Vagina (tissue), 2 donors: ENCODE results near the gene PKD1L1. TPM values are rescaled to one million over a fixed set of nuclear protein-coding genes. Genes with fewer than 3 reads are reported as not detected.
A peak's percentile ranks its signal among the peaks of the same experiment; 100 is the strongest.

Source experiments
- DNase-seq, 2 donors: peaks; one replicate each; pipeline ENCODE4 v3.0.0-alpha.2; 2017; ENCODE audit errors: extremely low spot score in 2 of 2
- H3K27ac ChIP-seq: fragments of 200-600 bp; sonication (generic); one replicate; pipeline ENCODE4 v1.5.1; 2019
- H3K27me3 ChIP-seq: fragments of 200-600 bp; sonication (generic); one replicate; pipeline ENCODE4 v1.5.1; 2019
- H3K36me3 ChIP-seq, 2 donors: fragments of 200-600 bp; sonication (generic); one replicate each; pipeline ENCODE4 v1.5.1; 2017 to 2019
- H3K4me1 ChIP-seq: fragments of 200-600 bp; sonication (generic); one replicate; pipeline ENCODE4 v1.5.1; 2019
- H3K4me3 ChIP-seq, 2 donors: fragments of 200-600 bp; sonication (generic); 1 replicate in 1 of 2; 2 replicates in 1 of 2; pipeline ENCODE4 v1.5.1; 2016 to 2019
- H3K9me3 ChIP-seq: fragments of 200-600 bp; sonication (generic); one replicate; pipeline ENCODE4 v1.5.1; 2019
- CTCF ChIP-seq, 3 experiments: fragments of 450-650 bp in 2 of 3; fragments of 200-600 bp in 1 of 3; sonication (generic) in 1 of 3; IDR thresholded peaks; one replicate each; pipeline ENCODE4 v1.5.1; 2017 to 2019; ENCODE audit warnings: antibody characterized with exemption in 3 of 3, mild to moderate bottlenecking in 2 of 3, moderate library complexity in 2 of 3
- POLR2A ChIP-seq, 2 donors: fragments of 450-650 bp; IDR thresholded peaks; one replicate each; pipeline ENCODE4 v1.6.1; 2017; ENCODE audit warnings: antibody characterized with exemption in 2 of 2, mild to moderate bottlenecking in 2 of 2, moderate library complexity in 2 of 2
- POLR2AphosphoS5 ChIP-seq, 2 donors: sonication (generic); formaldehyde crosslinking; IDR thresholded peaks; one replicate each; pipeline ENCODE4 v1.9.0; 2017; ENCODE audit warnings: antibody characterized with exemption in 2 of 2, mild to moderate bottlenecking in 2 of 2, low read depth in 1 of 2; ENCODE audit not compliant: insufficient read depth in 1 of 2
- intact Hi-C: fragments of 100-400 bp; cut with DNase I; formaldehyde crosslinking; loops from one replicate; pipeline ENCODE4 v1.15.1; 2023
- total RNA-seq: library from RNA; depleted of rRNA; stranded (reverse); fragments of >200 nt; gene quantifications from one replicate; pipeline ENCODE4 v1.2.3, GENCODE V29; 2016

The PKD1L1 gene
- total RNA-seq, 1 donor from 2014 or later: 0.49 TPM

- Histone ChIP-seq H3K4me3 (no peak overlapping the region), H3K9me3 (no peaks in the 10 kb centered on the region), H3K27me3 (no peaks in the 10 kb centered on the region), H3K27ac (peak overlapping the region; percentile 82), H3K4me1 (peaks cover 40% of the 10 kb centered on the region), H3K36me3 (no peaks in the 10 kb centered on the region)
- no peak for DNase-seq
- intact Hi-C loops: loop anchor here (1.0 kb wide), 1 partner anchor 213 kb away; no protein-coding TSS in a partner anchor
- TF ChIP-seq POLR2AphosphoS5 (IDR thresholded peaks at IDR 0.05; ENCODE audit: insufficient read depth in 1 of 2, low read depth in 1 of 2): no peak
- TF ChIP-seq POLR2A (IDR thresholded peaks at IDR 0.05): no peak
- TF ChIP-seq CTCF (IDR thresholded peaks at IDR 0.05): no peak
Observed at GRCh38 chr7:47785923-47786556, 162.2 kb downstream of the PKD1L1 start.

DNA sequence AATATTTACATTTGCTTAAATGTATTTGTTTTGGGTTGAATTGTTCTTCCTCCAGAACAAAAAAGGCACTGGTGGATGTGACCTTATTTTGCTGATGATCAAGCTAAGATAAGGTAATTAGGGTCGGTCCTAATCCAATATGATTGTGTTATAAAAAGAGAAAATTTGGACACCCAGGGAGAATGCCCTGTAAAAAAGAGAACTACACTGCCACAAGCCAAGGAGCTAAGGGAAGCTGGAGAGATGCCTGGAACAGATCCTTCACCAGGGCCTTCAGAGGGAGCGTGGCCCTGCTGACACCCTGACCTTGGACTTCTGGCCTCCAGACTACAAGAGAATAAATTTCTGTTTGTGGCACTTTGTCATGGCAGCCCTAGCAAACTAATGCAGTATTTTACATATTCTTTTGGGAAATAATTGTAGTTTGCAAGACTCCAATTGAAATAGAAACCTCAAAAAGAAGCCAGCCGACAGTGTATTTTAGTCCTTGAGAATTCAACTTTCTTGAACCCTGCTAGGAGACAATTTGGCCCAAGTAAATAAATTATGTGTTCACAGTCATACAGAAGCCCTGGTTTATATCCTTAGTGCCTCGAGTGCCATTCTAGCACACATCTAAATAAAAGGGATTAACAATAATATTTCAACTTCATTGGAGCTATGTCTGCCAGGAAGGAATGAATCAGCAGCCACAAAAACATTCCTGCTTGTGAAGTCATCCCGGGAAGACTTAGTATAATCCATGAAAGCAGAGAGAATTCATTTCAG is 164.6 kb downstream of the PKD1L1 start:
- Histone ChIP-seq H3K4me1 (peaks cover 40% of the 10 kb centered on the region), H3K36me3 (no peaks in the 10 kb centered on the region), H3K27me3 (no peaks in the 10 kb centered on the region), H3K27ac (peak overlapping the region; percentile 82), H3K9me3 (no peaks in the 10 kb centered on the region), H3K4me3 (no peak overlapping the region)
- peak; percentile 53 to 95 for TF ChIP-seq POLR2AphosphoS5 (IDR thresholded peaks at IDR 0.05; ENCODE audit: insufficient read depth in 1 of 2, low read depth in 1 of 2)
- TF ChIP-seq CTCF (IDR thresholded peaks at IDR 0.05): no peak
- DNase-seq: no peak
- intact Hi-C loops: no loop called here

GRCh38 chr7:47782792-47783191 is 165.5 kb downstream of the PKD1L1 start:
- Histone ChIP-seq H3K27ac (peak overlapping the region; percentile 82), H3K4me1 (peaks cover 40% of the 10 kb centered on the region)
- no peak for DNase-seq

GRCh38 chr7:47782022-47782421 is 166.2 kb downstream of the PKD1L1 start:
- Histone ChIP-seq H3K4me1 (peaks cover 34% of the 10 kb centered on the region), H3K4me3 (no peak overlapping the region), H3K27ac (no peak overlapping the region), H3K27me3 (no peaks in the 10 kb centered on the region), H3K36me3 (no peaks in the 10 kb centered on the region), H3K9me3 (no peaks in the 10 kb centered on the region)
- no peak for DNase-seq
- no peak for TF ChIP-seq POLR2A (IDR thresholded peaks at IDR 0.05)
- intact Hi-C loops: no loop called here

More at GRCh38 chr7:47782792-47783191, 165.5 kb downstream of the PKD1L1 start:
- TF ChIP-seq POLR2AphosphoS5 (IDR thresholded peaks at IDR 0.05; ENCODE audit: insufficient read depth in 1 of 2, low read depth in 1 of 2) (no peak), POLR2A (IDR thresholded peaks at IDR 0.05) (no peak), CTCF (IDR thresholded peaks at IDR 0.05) (no peak)
- H3K27me3 ChIP-seq: no peaks in the 10 kb centered on the region
- H3K9me3 ChIP-seq: no peaks in the 10 kb centered on the region
- H3K4me3 ChIP-seq: no peak overlapping the region
- intact Hi-C loops: no loop called here
- H3K36me3 ChIP-seq: no peaks in the 10 kb centered on the region

GRCh38 chr7:47780555-47780954 is 167.7 kb downstream of the PKD1L1 start:
- no peak for DNase-seq
- Histone ChIP-seq H3K4me3 (no peak overlapping the region), H3K36me3 (no peaks in the 10 kb centered on the region), H3K4me1 (peaks cover 19% of the 10 kb centered on the region), H3K9me3 (no peaks in the 10 kb centered on the region), H3K27me3 (no peaks in the 10 kb centered on the region), H3K27ac (no peak overlapping the region)
- no peak for TF ChIP-seq POLR2AphosphoS5 (IDR thresholded peaks at IDR 0.05; ENCODE audit: insufficient read depth in 1 of 2, low read depth in 1 of 2)
- no peak for TF ChIP-seq CTCF (IDR thresholded peaks at IDR 0.05)
- no peak for TF ChIP-seq POLR2A (IDR thresholded peaks at IDR 0.05)
- intact Hi-C loops: no loop called here
